ENCODE data around the gene DLST.

DLST gene

DNA sequence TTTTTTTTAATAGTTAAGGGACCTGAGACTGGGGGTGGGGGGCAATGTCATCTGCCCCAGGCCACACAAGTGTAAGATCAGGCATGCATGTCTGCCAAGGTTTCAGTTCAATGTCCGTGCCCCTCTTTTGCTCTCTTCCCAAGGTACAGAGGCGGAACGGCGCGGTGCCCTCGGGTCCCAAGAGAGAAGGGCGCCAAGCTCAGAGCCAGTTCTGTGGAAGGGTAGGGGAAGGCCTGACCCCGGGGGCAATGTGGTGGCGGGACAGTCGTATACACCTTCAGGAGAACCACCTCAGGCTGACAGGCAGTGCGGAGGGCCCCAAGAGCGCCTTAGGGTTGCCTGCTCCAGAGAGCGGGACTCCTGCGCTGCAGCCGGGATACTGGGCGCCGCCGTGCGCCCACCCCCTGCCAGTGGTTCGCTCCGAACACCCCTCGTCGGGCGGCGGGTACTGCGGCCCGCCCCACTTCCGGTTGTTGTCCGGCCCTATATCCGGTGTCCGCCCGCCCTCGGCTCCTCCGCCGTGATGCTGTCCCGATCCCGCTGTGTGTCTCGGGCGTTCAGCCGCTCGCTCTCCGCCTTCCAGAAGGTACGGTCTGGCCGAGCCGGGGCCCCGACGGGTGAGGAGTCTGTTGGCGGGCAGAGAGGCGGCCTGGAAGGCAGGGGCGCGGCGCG, at the start of gene DLST:
Gene DLST (plus strand): TSS at position 486 of the 672 bp plus-strand sequence. CDS start 38 bp downstream, at position 524.
- peak; percentile 77 to 78 for DNase-seq

DNA sequence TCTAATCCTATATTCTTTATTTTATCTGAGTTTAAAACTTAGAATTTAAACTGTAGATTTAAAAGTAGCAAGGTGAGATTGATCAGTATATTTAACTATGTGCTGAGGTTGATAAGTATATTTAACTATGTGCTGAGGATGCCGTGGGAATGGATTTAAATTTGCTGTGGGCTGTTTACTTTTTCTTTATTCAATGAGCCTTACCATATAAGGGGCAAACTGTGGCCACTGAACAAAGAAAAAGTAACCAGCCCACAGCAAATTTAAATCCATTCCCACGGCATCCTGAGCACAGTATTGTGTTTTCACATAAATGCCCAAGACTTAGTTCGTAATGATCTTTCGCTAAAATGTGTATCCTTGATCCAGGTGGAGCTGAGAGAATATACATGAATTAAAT, 48.9 kb upstream of the DLST start:
- no peak for DNase-seq

DNA sequence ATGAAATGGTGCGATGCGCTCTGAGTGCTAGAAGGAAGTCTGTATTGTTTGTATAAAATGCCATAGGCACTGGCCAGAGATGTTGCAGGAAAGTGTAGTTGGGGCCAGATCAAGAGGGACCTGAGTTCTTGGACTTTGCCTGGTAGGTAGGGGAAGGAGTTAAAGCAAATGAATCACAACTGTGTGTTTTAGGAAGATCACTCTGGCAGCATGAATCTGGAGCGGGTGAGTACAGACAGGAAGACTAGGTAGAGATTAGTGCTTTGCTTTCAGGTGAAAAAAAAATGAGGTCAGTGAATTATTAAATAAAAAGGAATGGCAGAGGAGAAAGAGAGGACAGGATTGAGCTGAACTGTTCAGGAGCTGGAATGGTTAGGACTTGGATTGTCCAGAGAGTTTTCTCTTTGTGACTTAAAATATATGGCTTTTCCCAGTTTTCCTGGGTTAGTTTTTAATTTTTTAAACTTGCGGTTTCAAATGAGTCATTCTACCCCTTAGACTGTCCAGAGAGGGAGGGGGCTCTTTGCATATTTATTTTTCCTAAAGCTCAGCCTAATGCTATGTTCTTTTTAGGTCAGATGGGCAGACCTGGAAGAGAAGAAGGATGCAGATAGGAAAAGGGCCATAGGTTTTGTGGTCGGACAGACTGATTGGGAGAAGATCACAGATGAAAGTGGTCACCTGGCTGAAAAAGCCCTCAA, 46.9 kb upstream of the DLST start:
- no peak for DNase-seq

DNA sequence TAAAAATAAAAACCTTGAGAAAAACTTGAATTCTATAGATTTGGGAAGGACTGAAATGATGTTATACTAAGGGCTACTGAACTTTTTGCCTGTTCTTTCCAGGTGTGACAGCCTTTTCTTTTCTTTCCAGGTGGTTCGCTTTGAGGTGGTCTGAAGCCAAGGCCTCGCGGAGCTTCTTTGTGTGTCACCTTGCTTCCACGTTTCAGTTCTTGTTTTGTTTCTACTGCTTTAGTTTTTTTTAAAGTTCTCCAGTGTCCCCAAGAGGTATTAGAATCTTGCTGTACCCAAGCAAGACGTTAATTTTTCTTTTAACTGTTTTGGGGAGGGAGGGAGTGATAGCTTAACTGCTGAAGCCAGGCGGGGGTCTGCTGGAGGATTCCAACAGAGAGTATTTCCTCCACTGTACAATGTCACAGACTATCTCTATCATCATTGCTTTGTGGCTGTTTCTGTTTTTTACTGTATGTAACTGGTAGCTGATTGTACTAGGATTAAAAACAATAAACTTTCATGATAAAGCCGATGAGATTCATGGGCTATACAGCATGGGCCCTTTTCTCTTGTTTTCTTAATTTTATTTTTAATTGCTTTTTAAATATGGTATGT, 46.0 kb upstream of the DLST start:
- DNase-seq, result no peak

DNA sequence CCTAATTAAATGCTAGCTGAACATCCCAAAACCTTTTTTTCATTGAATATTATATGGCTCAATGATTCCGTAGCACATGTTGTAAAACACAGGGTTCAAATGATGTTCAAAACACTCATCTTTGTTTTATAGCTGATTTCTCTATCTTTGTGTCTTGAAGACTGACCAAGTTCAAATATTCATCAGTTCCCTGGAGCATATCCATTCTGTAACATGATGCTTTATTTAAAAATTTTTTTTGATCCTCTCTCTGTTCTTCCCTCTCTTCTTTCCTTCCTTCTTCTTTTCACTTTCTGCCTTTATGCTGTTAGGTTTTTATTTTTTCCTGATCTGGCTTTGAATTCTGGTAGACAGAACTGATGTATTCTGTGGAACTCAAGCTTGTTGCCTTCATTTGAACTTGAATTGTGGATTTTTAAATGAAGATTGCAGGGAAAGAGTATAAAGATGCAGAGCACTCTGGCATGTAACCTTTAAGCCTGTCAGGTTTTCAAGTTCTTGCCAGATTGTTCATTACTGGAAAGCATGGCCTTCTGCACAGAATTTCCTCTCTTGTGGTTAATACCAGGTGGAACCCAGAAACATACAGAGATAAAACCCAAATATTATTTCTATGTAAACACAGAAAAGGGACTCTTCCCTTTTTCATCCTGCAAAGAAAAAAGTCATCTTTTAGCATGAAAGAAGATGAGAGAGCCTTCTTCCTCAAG, 45.3 kb upstream of the DLST start:
- no peak for DNase-seq

DNA sequence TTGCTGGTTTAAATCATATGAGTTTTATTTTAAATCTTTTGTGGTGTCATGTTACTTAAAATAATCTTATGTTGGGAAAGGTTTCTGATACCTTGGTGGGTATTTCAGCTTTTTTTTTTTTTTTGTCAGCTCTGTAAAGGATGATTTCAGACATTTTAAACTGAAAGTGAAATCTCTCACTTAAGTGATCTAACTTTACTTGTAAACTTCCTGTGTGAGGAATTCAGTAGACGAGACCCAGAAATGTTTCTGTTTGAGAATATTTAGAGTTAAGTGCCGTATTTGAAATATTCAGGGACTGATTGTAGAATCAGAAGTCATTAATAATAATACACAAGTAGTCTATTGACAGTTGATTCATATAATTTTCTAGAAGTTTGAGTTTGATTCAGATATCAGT, 43.5 kb upstream of the DLST start:
- no peak for DNase-seq

DNA sequence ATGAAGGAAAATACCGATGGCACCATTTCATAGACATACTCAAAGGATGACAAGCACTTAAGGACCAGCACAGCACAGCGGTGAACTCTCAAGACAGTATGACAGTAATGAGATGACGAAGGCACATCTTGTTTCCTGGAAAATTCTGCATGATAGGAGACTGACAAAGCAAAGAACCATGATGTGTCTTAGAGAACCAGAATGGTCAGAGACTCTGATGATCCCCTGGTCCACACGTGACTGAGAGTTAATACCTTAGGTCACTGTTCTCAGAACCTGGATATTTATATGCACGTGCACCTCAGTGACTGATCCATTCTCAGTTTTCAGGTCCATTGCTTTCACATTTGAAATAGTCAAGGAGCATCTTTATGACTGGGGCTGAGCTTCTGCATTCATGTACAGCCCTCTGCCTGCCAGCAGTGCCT, 41.1 kb upstream of the DLST start:
- DNase-seq, result no peak

DNA sequence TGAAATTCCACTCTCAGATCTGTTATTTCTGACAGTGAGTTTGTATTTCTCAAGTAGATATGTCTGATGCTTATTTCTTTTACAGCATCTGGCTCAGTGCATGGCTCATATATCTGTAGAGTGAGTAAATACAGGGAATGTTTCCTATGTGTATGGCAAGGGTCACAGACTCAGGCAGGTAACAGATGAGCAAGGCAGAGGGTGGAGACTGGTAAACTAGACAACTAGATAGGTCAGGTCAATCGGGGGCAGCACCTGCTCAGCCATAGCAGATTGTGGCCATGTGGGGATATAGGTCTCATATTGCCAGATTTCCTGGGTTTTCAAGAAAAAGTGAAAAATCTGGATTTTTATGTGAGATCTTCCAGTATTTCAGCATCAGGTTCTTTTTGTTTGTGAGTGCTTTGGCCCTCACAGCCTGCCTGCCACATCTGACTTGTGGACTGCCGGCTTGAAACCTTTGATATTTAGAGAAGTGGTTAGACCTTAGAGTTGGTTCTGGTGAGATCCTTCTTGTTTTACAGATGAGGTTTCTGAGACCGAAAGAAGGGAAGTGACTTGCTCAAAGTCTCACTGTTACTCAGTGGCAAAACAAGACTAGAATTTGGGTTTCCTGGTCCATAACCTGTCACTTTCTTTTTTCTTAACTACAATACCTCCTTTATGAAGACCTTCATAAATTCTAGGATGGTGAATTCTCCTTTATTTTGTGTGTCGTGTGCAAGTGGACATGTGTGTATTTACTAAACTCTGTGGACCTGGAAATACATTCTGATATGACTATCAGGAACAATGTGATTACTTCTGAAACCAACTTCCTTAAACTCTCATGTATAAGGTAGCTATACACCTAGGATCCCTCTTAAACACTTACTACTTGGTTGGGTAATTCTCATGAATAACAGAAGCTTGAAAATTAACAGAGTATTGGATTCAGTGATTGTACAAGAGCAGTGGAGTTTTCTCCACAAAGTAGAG, 40.2 kb upstream of the DLST start:
- no peak for DNase-seq

DNA sequence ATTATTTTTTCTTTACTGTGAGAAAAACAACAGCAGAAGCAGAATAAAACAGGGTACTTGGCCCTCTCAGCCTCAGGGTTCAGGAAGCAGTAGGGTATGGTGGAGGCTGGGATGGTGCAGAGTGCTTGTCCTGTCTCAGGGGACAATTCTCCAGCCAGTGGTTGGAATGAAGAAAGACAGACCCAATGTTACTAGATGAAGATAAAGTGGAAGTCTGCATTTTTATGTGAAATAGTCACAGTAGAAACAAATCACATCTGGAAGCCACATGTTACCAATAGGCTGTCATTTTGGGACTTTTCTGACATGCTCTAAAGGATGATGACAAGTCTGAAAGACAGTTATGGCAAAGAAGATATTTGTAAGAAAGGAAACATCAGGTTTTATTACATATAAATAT, 38.1 kb upstream of the DLST start:
- no peak for DNase-seq

DNA sequence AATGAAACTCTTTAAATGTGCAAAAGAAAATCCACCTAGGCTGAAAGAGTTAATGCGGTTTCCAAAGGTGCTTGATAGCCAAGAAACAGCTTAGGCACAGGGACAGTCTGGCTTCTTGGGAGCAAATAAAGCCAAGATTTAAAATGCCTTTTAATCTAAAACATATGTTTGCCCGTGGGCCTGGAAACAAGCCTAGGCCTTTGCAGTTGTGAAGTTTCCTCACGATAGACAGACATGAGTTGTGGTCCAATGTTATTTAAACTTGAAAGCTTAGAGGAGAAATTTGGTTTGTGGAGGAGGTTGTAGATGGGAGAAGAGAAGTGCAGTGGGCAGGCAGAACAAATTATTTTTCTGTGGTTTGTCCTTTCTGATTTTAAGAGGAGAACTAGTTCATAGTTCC, 35.5 kb upstream of the DLST start:
- no peak for DNase-seq

DNA sequence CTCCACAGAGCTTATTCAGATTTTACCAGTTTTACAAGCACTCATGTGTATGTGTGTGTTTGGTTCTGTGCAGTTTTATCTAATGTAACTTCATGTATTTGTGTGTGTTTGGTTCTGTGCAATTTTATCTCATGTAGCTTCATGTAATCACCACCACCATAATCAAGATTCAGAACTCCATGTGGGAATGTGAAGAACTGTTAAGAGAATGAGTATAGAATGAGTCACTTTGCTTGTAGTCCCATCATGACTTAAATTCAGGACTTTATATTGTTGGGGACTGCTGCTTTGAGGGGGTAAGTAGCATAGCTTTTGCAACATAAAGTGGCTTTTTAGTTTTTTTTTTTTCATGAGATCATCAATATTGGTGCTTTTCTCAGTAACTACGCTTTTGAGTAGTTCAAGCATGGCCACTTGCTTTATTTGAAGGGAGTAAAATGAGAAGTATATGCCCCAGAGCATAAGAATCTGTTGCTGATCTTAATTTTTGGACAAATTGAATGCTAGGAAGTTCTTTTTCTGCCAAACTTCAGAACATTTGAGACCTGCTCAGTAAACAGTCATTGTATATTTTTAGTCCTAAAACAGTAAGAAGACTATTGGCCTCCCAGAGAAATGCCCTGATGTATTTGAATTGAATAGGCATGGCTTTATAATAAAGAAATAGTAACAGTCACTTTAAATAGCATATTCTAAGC, 34.6 kb upstream of the DLST start:
- DNase-seq, result no peak

DNA sequence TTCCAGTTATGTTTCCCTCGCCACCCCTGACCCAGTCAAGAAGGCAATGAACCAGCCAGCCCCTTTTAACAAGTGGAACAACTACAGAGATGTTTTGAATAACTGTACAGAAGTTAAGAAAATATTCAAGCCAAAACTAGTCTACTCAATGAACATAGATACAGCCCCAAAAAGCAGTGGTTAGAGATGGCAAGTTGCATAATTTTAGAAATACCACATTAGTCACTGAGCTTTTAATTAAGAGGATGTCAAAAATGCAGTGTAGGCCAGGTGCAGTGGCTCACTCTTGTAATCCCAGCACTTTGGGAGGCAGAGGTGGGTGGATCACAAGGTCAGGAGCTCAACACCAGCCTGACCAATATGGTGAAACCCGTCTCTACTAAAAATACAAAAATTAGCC, 32.9 kb upstream of the DLST start:
- no peak for DNase-seq

DNA sequence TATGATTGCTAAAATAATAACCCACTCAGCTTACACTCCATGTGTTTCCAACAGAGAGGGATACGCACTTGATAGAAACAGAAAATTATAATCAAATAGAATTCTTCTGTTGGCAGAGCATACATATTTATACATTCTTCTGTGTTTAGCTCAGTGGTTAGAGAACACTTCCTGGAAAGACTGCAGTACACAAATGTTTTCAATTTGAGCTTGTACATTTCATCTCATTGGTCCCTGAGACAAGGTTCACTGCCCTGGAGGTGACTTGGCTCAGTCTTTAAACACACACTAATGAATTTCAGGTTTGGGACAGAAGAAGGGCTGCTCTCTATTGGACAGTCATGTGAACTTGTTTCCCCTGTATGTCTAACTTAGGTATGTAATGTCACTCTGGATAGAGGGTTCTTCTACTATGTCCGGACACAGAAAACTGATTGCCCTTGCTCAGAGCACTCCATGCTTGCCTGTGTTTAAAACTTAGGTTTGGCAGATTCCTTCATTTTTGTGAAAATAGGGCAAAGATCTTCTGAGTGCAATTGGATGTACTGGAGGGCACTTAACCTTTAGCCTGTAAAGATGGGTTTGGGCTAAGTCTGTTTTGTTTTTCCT, 28.7 kb upstream of the DLST start:
- no peak for DNase-seq

DNA sequence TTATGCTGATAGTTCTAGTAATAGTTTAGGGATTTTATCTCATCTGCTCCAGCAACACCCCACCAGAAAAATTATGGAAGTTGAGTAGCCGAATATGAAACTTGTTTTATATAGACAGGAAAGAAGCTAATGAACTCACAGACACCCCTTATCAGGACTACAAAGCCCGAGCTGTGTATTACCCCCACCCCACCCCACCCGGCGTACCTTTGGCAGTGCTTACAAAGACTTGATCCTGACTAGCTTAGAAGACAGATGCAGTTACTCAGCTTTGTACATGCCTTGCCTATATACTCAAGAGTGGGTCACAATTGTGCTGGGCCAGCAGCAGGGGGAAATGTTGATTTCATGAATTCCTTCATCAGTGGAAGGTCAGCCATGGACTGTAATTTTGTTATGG, 28.1 kb upstream of the DLST start:
- no peak for DNase-seq

DNA sequence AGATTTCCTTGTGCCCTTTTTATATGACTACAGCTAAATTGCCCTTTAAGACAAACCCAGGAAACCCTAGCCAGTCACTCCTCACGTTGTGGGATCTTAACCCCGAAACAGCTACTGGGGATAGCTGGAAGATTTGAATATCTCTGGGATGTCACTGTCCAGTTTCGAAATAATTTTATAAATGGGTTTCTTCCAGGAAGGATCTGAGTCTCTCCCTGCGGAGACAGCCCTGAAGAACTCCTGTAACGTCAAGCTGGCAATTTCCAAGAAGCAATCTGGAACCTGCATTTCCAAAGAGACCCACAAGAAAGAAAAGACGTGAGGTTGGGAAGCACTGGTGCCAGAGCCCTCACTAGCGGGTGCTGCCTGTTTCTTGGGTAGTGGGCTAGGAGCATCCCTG, 26.7 kb upstream of the DLST start:
- no peak for DNase-seq

DNA sequence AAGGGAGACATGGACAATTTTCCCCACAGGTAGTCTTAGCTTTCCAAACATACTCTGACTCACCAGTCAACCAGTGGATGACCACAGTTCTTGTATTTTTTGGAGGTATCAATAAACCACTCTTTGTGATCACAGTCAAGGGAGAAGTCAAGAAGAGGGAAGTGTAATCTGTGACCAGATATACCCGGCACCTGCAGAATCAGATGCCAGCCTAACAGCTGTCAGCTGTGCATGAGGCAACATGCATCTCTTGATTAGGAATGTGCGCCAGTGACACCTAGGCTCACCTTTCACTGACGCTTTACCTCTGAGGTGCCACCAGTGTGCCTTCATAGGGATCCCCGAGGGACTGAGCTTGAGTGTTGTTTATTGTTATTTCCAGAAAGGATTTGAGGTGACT, 25.8 kb upstream of the DLST start:
- DNase-seq, result no peak

DNA sequence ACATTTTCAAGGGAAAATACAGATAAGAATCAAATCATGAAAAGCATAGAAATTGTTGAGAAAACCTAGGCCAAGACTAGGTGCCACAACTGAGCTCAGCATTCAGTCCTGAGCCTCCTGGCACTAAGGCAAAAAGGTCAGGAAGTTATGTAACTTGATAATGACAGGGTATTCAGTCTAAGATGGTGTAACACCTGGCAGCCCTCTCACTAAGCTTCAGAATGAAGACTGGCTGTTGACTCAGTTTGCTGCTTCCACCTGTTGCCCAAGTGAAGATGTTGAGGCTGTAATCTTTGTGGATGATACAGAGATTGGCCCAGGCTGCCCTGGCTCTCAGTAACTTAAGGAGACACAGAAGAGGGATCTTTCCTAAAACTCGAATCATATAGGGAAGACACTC, 25.4 kb upstream of the DLST start:
- DNase-seq, result no peak

DNA sequence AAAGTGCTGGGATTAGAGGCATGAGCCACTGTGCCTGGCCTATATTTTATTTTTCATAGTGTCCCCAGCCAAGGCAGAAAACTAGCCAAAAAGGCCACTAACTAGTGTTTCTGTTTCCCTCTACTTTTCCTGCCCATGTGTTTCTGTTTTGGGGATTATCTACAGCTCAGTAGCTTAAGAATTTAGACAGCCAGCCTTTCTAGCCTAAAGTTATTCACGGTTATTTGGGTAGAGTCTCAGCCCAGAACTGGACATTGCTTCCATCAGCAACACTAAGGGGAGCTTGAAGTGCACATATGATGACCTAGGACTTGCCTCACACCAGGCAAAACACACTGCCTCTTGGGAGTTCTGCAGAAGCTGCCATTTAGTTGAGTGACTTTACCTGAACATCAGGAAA, 23.7 kb upstream of the DLST start:
- no peak for DNase-seq

DNA sequence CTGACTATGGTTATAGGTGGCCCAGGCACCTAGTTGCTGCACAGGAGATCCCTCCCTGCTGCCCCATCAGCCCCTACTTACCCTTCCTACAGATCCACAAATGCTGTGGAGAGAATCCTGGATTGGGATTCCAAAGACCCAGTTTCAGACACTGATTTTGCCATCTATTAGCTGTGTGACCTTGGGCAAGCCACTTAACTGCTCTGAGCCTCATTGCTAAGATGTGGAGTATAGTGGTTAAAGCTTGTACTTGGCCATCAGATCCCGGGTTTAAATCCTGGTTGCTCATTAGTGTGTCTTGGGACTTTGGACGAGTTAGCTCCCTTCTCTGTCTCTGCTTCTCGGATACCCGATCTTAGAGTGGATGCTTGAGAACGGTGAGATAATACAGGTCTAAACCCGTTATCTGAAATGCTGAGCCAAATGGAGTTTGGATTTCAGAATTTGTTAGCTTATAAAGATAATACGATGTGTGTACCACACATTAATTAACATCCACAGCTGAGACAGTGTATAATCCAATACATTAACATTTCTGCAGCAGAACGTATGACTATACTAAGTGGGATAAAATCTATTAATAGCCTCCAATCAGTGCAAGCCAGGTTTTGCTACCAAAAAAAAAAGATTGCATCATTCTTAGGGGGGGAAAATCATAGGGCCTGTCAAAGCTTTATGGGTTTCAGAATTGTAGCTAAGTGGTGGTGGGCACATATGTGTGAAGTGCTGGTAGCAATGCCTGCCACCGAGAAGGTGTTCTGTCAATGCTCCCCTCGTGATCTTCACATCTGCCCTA, 21.8 kb upstream of the DLST start:
- DNase-seq, result no peak

DNA sequence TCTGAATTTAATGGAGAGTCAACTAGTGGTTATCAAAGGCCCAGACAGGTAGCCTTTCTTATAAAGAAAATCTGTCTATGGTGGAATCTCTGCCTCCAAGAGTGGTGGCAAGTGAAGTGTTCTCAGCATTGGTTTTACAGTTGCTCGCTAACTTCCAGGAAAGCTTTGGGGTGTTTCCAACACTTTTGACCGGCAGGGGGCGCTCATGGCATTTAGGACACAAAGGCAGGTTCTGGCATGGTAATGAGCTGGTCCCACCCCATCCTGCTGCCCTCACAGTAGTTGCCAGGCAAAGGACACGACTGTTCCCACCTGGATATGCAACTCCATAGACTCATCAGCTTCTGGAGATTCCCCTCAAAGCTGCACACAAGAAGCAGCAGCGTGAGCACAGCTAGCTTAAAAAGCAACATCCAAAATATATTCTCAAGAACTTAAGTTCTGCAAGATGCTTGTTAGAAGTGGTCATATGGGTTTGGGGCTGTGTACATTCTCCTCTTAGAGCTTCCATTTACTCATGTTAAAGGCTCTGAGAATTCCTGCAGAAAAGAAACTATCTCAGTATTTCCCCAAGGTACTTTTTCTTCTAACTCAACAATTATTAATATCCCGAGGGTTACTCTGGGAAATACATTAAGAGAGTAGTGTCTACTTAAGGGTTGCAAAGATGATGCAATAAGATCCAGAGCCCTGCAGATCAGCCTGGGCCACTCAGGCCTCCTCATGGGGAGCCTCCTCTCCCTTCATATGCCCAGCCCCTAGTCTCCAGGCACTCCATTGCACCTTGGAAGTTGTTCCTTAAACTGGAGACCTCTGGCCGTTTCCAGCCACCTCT, 20.6 kb upstream of the DLST start:
- DNase-seq, result peak; percentile 91 to 96
